ENCODE data around the gene SCAPER. TPM values are rescaled to one million over a fixed set of nuclear protein-coding genes. Genes with fewer than 3 reads are reported as not detected.

The SCAPER gene
- total RNA-seq, 2 experiments from 2014 or later = 31.4 to 32.7 TPM

- Mint-ChIP-seq H3K9me3 (no peaks in the 10 kb centered on the region), H3K36me3 (ENCODE audit: low read depth) (peaks cover 9% of the 10 kb centered on the region), H3K27me3 (no peaks in the 10 kb centered on the region), H3K27ac (no peak overlapping the region), H3K4me1 (ENCODE audit: low read depth) (peaks cover 55% of the 10 kb centered on the region), H3K4me3 (no peak overlapping the region)
- CTCF ChIA-PET = interaction anchor here (0.8 to 1.5 kb wide), 6 partner anchors 13 to 717 kb away, joined by 3 to 4 read pairs (median 4); no protein-coding TSS in a partner anchor
- intact Hi-C loops (cut with micrococcal nuclease) = no loop called here
- ATAC-seq (peak; percentile 30), DNase-seq (peak; percentile 39)
- POLR2A ChIA-PET = no interaction called here
- TF ChIP-seq CTCF (IDR thresholded peaks at IDR 0.05) = peak; percentile 50
These were observed 38.3 kb downstream of the SCAPER start for GRCh38 chr15:76866716-76867321.

- peaks cover 11% of the 10 kb centered on the region for H3K36me3 Mint-ChIP-seq (ENCODE audit: low read depth)
- ATAC-seq (no peak), DNase-seq (no peak)
- H3K27ac Mint-ChIP-seq = peak overlapping the region; percentile 1
- H3K27me3 Mint-ChIP-seq = no peaks in the 10 kb centered on the region
- ChIA-PET POLR2A (interaction anchor here (0.7 kb wide), 1 partner anchor 20 kb away, joined by 4 read pairs; no protein-coding TSS in a partner anchor), CTCF (interaction anchor here (0.6 to 1.5 kb wide), 8 partner anchors 9 to 719 kb away, joined by 3 to 5 read pairs (median 4); no protein-coding TSS in a partner anchor)
- H3K9me3 Mint-ChIP-seq = no peaks in the 10 kb centered on the region
- intact Hi-C loops (cut with micrococcal nuclease) = no loop called here
- peaks cover 61% of the 10 kb centered on the region for H3K4me1 Mint-ChIP-seq (ENCODE audit: low read depth)
- no peak for TF ChIP-seq CTCF (IDR thresholded peaks at IDR 0.05)
- no peak overlapping the region for H3K4me3 Mint-ChIP-seq
These were observed 39.1 kb downstream of the SCAPER start for GRCh38 chr15:76866008-76866407.

GRCh38 chr15:76865548-76865991 lies 39.6 kb downstream of the SCAPER start:
- intact Hi-C loops (cut with micrococcal nuclease) = no loop called here
- H3K9me3 Mint-ChIP-seq = no peaks in the 10 kb centered on the region
- no peaks in the 10 kb centered on the region for H3K27me3 Mint-ChIP-seq
- no peak overlapping the region for H3K4me3 Mint-ChIP-seq
- H3K4me1 Mint-ChIP-seq (ENCODE audit: low read depth) = peaks cover 61% of the 10 kb centered on the region
- H3K36me3 Mint-ChIP-seq (ENCODE audit: low read depth) = peaks cover 10% of the 10 kb centered on the region
- no peak for DNase-seq
- H3K27ac Mint-ChIP-seq = peak overlapping the region; percentile 1
- no peak for TF ChIP-seq CTCF (IDR thresholded peaks at IDR 0.05)
- ChIA-PET POLR2A (interaction anchor here (0.7 kb wide), 1 partner anchor 20 kb away, joined by 4 read pairs; no protein-coding TSS in a partner anchor), CTCF (interaction anchor here (0.8 to 1.5 kb wide), 7 partner anchors 9 to 718 kb away, joined by 3 to 5 read pairs (median 4); no protein-coding TSS in a partner anchor)
- peak; percentile 53 for ATAC-seq

- ChIA-PET CTCF (no interaction called here), POLR2A (no interaction called here)
- Mint-ChIP-seq H3K27ac (no peak overlapping the region), H3K9me3 (no peaks in the 10 kb centered on the region), H3K27me3 (no peaks in the 10 kb centered on the region), H3K36me3 (ENCODE audit: low read depth) (peaks cover 5% of the 10 kb centered on the region), H3K4me1 (ENCODE audit: low read depth) (peaks cover 59% of the 10 kb centered on the region), H3K4me3 (no peak overlapping the region)
- no peak for ATAC-seq
- DNase-seq = no peak
- TF ChIP-seq CTCF (IDR thresholded peaks at IDR 0.05) = no peak
- intact Hi-C loops (cut with micrococcal nuclease) = no loop called here
These were observed 40.6 kb downstream of the SCAPER start for GRCh38 chr15:76864586-76864985.

- Mint-ChIP-seq H3K9me3 (no peaks in the 10 kb centered on the region), H3K27ac (no peak overlapping the region), H3K27me3 (no peaks in the 10 kb centered on the region), H3K4me1 (ENCODE audit: low read depth) (peaks cover 56% of the 10 kb centered on the region), H3K36me3 (ENCODE audit: low read depth) (peaks cover 7% of the 10 kb centered on the region), H3K4me3 (no peak overlapping the region)
- ATAC-seq = no peak
- CTCF ChIA-PET = no interaction called here
- no peak for TF ChIP-seq CTCF (IDR thresholded peaks at IDR 0.05)
- intact Hi-C loops (cut with micrococcal nuclease) = no loop called here
- POLR2A ChIA-PET = interaction anchor here (0.6 kb wide), 1 partner anchor 20 kb away, joined by 3 read pairs; no protein-coding TSS in a partner anchor
- no peak for DNase-seq
These were observed 41.4 kb downstream of the SCAPER start for GRCh38 chr15:76863693-76864092.
